ENCODE data around the gene ZP2.

- TF ChIP-seq, protein P1, sequence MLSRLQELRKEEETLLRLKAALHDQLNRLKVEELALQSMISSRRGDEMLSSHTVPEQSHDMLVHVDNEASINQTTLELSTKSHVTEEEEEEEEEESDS (CRISPR knock-in tag; IDR thresholded peaks at IDR 0.05) = no peak
- TF ChIP-seq RAD21 (CRISPR knock-in tag; conservative IDR thresholded peaks at IDR 0.05 in 1 of 2, IDR thresholded peaks at IDR 0.05 in 1 of 2) (no peak), MEIS2 (IDR thresholded peaks at IDR 0.05; ENCODE audit: partially characterized antibody) (no peak), ZC3H4 (CRISPR knock-in tag; IDR thresholded peaks at IDR 0.05; ENCODE audit: borderline replicate concordance) (no peak), BHLHE40 (IDR thresholded peaks at IDR 0.05; ENCODE audit: low read length) (no peak), NFE2 (IDR thresholded peaks at IDR 0.05; ENCODE audit: low read depth) (no peak), TCF7 (IDR thresholded peaks at IDR 0.05; ENCODE audit: borderline replicate concordance) (no peak)
These were observed 44.0 kb downstream of the ZP2 start for GRCh38 chr16:21167360-21167759.
